ENCODE measurements around the gene FMN2.
"Not testable (repeated sequence)": the region's sequence is repeated elsewhere in the genome, so short reads cannot be mapped to it uniquely, and the experiment has no call there.

Gene FMN2

GRCh38 chr1:240256836-240257503 lies 165.3 kb downstream of the FMN2 start:
- H2AFZ ChIP-seq (ENCODE audit: low read depth, low read length), result no peak overlapping the region
- H3K36me3 ChIP-seq (replicated peaks; ENCODE audit: low read depth, low read length), result no peaks in the 10 kb centered on the region
- H3K27ac ChIP-seq (ENCODE audit: low read length), result no peak overlapping the region
- no peaks in the 10 kb centered on the region for H3K4me1 ChIP-seq (ENCODE audit: low read length)
- H3K4me3 ChIP-seq (ENCODE audit: low read length), result no peak overlapping the region
- H3K9ac ChIP-seq (ENCODE audit: low read length), result no peak overlapping the region
- TF ChIP-seq CTCF (IDR thresholded peaks at IDR 0.05; ENCODE audit: low read depth, low read length), result no peak
- TF ChIP-seq EZH2phosphoT487 (IDR thresholded peaks at IDR 0.05; ENCODE audit: low read depth), result no peak
- H3K27me3 ChIP-seq (ENCODE audit: low read depth, low read length), result no peaks in the 10 kb centered on the region
- no peaks in the 10 kb centered on the region for H3K9me3 ChIP-seq (ENCODE audit: insufficient read depth, low read length)
- H3K79me2 ChIP-seq (ENCODE audit: low read length), result no peaks in the 10 kb centered on the region
- H4K20me1 ChIP-seq (ENCODE audit: insufficient read depth, low read length), result no peaks in the 10 kb centered on the region
- no peak overlapping the region for H3K4me2 ChIP-seq (ENCODE audit: low read length)

GRCh38 chr1:240258910-240259309 lies 167.2 kb downstream of the FMN2 start:
- H3K4me1 ChIP-seq (ENCODE audit: low read length), result no peaks in the 10 kb centered on the region
- H3K4me2 ChIP-seq (ENCODE audit: low read length), result no peak overlapping the region
- H3K27me3 ChIP-seq (ENCODE audit: low read depth, low read length), result no peaks in the 10 kb centered on the region
- no peaks in the 10 kb centered on the region for H3K79me2 ChIP-seq (ENCODE audit: low read length)
- no peak overlapping the region for H2AFZ ChIP-seq (ENCODE audit: low read depth, low read length)
- no peak overlapping the region for H3K9ac ChIP-seq (ENCODE audit: low read length)
- no peaks in the 10 kb centered on the region for H3K9me3 ChIP-seq (ENCODE audit: insufficient read depth, low read length)
- no peak overlapping the region for H3K27ac ChIP-seq (ENCODE audit: low read length)
- H3K36me3 ChIP-seq (replicated peaks; ENCODE audit: low read depth, low read length), result no peaks in the 10 kb centered on the region
- no peaks in the 10 kb centered on the region for H4K20me1 ChIP-seq (ENCODE audit: insufficient read depth, low read length)
- TF ChIP-seq EZH2phosphoT487 (IDR thresholded peaks at IDR 0.05; ENCODE audit: low read depth) (no peak), CTCF (IDR thresholded peaks at IDR 0.05; ENCODE audit: low read depth, low read length) (no peak)
- no peak overlapping the region for H3K4me3 ChIP-seq (ENCODE audit: low read length)

- H3K9ac ChIP-seq (ENCODE audit: low read length); H3K4me2 ChIP-seq (ENCODE audit: low read length); H2AFZ ChIP-seq (ENCODE audit: low read depth, low read length); H3K9me3 ChIP-seq (ENCODE audit: insufficient read depth, low read length); H4K20me1 ChIP-seq (ENCODE audit: insufficient read depth, low read length); H3K4me1 ChIP-seq (ENCODE audit: low read length); H3K27ac ChIP-seq (ENCODE audit: low read length); H3K4me3 ChIP-seq (ENCODE audit: low read length); H3K36me3 ChIP-seq (replicated peaks; ENCODE audit: low read depth, low read length); H3K27me3 ChIP-seq (ENCODE audit: low read depth, low read length); H3K79me2 ChIP-seq (ENCODE audit: low read length): not testable (repeated sequence)
Measured at GRCh38 chr1:240264494-240264893, 172.8 kb downstream of the FMN2 start.

- Histone ChIP-seq H2AFZ (ENCODE audit: low read depth, low read length) (no peak overlapping the region), H3K9me3 (ENCODE audit: insufficient read depth, low read length) (no peaks in the 10 kb centered on the region), H3K9ac (ENCODE audit: low read length) (no peak overlapping the region), H3K4me1 (ENCODE audit: low read length) (no peaks in the 10 kb centered on the region), H3K4me3 (ENCODE audit: low read length) (no peak overlapping the region), H3K36me3 (replicated peaks; ENCODE audit: low read depth, low read length) (no peaks in the 10 kb centered on the region), H4K20me1 (ENCODE audit: insufficient read depth, low read length) (no peaks in the 10 kb centered on the region), H3K27ac (ENCODE audit: low read length) (no peak overlapping the region), H3K4me2 (ENCODE audit: low read length) (no peak overlapping the region), H3K27me3 (ENCODE audit: low read depth, low read length) (no peaks in the 10 kb centered on the region), H3K79me2 (ENCODE audit: low read length) (no peaks in the 10 kb centered on the region)
- no peak for TF ChIP-seq EZH2phosphoT487 (IDR thresholded peaks at IDR 0.05; ENCODE audit: low read depth)
- TF ChIP-seq CTCF (IDR thresholded peaks at IDR 0.05; ENCODE audit: low read depth, low read length), result no peak
Measured at GRCh38 chr1:240271081-240271480, 179.4 kb downstream of the FMN2 start.
